ENCODE data around the gene OIT3. TPM values are rescaled to one million over a fixed set of nuclear protein-coding genes. Genes with fewer than 3 reads are reported as not detected.

The OIT3 gene
- total RNA-seq, 1 experiment from 2014 or later, result 1.4 TPM

DNA sequence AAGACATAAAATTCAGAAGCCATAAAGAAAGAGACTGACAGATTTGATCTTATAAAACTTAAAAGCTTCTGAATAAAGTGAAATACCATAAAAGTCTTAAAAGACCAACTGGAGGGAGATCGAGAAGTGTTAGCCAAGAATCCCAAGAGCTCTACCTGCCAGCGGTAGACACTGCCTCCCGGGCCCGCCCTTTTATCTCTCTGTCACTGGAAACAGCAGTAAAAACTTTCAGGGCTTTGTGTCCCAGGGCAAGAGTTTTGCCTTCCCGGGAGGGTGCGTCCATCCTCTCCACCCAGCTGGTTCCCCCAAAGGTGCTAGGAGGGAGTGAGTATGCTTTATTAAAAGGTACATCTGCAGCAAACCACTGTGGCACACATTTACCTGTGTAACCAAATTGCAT, 55.2 kb downstream of the OIT3 start:
- BruUV-seq (replicated peaks), result no TSS peak
- no peak overlapping the region for H3K4me3 Mint-ChIP-seq (ENCODE audit: low read depth, unreplicated experiment)
- no peak overlapping the region for H3K27ac Mint-ChIP-seq (ENCODE audit: unreplicated experiment)
- intact Hi-C loops (cut with micrococcal nuclease; ENCODE audit: unreplicated experiment), result no loop called here
- TF ChIP-seq, protein P1, sequence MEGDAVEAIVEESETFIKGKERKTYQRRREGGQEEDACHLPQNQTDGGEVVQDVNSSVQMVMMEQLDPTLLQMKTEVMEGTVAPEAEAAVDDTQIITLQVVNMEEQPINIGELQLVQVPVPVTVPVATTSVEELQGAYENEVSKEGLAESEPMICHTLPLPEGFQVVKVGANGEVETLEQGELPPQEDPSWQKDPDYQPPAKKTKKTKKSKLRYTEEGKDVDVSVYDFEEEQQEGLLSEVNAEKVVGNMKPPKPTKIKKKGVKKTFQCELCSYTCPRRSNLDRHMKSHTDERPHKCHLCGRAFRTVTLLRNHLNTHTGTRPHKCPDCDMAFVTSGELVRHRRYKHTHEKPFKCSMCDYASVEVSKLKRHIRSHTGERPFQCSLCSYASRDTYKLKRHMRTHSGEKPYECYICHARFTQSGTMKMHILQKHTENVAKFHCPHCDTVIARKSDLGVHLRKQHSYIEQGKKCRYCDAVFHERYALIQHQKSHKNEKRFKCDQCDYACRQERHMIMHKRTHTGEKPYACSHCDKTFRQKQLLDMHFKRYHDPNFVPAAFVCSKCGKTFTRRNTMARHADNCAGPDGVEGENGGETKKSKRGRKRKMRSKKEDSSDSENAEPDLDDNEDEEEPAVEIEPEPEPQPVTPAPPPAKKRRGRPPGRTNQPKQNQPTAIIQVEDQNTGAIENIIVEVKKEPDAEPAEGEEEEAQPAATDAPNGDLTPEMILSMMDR (IDR thresholded peaks at IDR 0.05; ENCODE audit: unreplicated experiment), result no peak
- H3K36me3 Mint-ChIP-seq (ENCODE audit: insufficient read depth, unreplicated experiment), result no peaks in the 10 kb centered on the region
- CTCF ChIA-PET, result no interaction called here
- H3K9me3 Mint-ChIP-seq (ENCODE audit: low read depth, unreplicated experiment), result no peaks in the 10 kb centered on the region
- no peaks in the 10 kb centered on the region for H3K27me3 Mint-ChIP-seq (ENCODE audit: unreplicated experiment)
- DNase-seq, result no peak
- no peaks in the 10 kb centered on the region for H3K4me1 Mint-ChIP-seq (ENCODE audit: low read depth, unreplicated experiment)

DNA sequence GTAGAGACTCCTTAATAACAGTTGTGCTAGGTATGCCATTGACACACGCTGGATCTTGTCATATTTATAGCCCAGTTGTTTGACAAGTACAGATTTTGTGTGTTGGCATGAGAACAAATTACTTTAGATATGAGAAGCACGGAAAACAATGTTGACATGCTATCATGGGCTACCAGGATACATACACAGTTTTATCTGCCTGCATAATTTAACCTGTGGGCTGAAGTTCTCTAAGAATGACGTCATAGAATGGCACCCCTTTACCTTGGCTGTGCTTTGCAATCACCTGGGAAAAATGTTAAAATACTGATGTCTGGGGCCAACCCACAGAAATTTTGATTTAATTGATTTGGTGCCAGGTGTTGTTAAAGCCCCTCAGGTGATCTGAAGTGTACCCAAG, 58.2 kb downstream of the OIT3 start:
- TF ChIP-seq, protein P1 (IDR thresholded peaks at IDR 0.05; ENCODE audit: unreplicated experiment), result no peak
- Mint-ChIP-seq H3K9me3 (ENCODE audit: low read depth, unreplicated experiment) (no peaks in the 10 kb centered on the region), H3K27me3 (ENCODE audit: unreplicated experiment) (no peaks in the 10 kb centered on the region), H3K27ac (ENCODE audit: unreplicated experiment) (no peak overlapping the region), H3K4me1 (ENCODE audit: low read depth, unreplicated experiment) (no peaks in the 10 kb centered on the region), H3K36me3 (ENCODE audit: insufficient read depth, unreplicated experiment) (no peaks in the 10 kb centered on the region), H3K4me3 (ENCODE audit: low read depth, unreplicated experiment) (no peak overlapping the region)
- no TSS peak for BruUV-seq (replicated peaks)
- intact Hi-C loops (cut with micrococcal nuclease; ENCODE audit: unreplicated experiment), result no loop called here
- CTCF ChIA-PET, result interaction anchor here (0.7 kb wide), 1 partner anchor 73 kb away, joined by 6 read pairs; no protein-coding TSS in a partner anchor
- no peak for DNase-seq

DNA sequence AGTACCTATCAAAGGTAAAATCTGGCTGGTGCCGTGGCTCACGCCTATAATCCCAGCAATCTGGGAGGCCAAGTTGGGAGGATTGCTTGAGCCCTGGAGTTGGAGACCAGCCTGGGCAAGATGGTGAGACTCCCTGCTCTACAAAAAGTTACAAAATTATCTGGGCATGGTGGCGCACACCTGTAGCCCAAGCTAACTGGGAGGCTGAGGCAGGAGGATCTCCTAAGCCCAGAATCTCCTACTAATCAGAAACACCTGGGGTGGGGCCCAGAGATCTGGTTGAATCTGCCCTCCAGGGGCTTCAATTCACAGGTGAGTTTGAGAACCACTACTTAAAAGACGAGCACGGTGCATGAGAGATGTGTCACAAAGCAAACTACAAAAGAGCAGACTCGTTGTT, 58.6 kb downstream of the OIT3 start:
- Mint-ChIP-seq H3K4me3 (ENCODE audit: low read depth, unreplicated experiment) (no peak overlapping the region), H3K27ac (ENCODE audit: unreplicated experiment) (no peak overlapping the region)

DNA sequence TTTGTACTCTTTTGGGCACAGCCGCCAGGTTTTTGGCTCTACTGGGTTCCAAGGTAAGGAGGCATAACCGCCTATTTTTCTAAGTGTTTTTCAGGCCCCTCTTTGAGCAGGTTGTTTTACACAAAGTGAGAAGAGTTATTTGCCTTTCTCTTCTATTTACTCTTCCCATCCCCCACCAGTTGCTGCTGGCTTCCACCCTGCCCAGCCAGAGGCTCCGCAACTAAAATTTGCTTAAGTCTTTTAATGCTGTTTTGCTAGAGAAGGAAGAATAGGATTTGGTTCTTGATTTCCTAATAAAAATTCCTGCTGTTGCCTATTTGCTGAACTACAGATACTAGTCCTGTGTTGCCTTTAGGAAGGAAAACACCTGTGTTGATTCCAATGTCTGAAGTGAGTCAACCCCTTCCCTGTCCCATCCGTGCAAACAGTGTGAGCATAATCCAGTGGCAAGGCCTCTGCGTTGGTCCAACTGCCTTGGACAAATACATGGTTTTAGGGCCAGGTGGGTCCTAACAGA, 59.2 kb downstream of the OIT3 start:
- no peak overlapping the region for H3K4me3 Mint-ChIP-seq (ENCODE audit: low read depth, unreplicated experiment)
- DNase-seq, result no peak
- CTCF ChIA-PET, result no interaction called here
- intact Hi-C loops (cut with micrococcal nuclease; ENCODE audit: unreplicated experiment), result no loop called here
- H3K4me1 Mint-ChIP-seq (ENCODE audit: low read depth, unreplicated experiment), result no peaks in the 10 kb centered on the region
- H3K9me3 Mint-ChIP-seq (ENCODE audit: low read depth, unreplicated experiment), result no peaks in the 10 kb centered on the region
- TF ChIP-seq, protein P1 (IDR thresholded peaks at IDR 0.05; ENCODE audit: unreplicated experiment), result no peak
- H3K27me3 Mint-ChIP-seq (ENCODE audit: unreplicated experiment), result no peaks in the 10 kb centered on the region
- H3K36me3 Mint-ChIP-seq (ENCODE audit: insufficient read depth, unreplicated experiment), result no peaks in the 10 kb centered on the region
- H3K27ac Mint-ChIP-seq (ENCODE audit: unreplicated experiment), result no peak overlapping the region
- BruUV-seq (replicated peaks), result no TSS peak

More for the DNA sequence above, 58.6 kb downstream of the OIT3 start:
- H3K4me1 Mint-ChIP-seq (ENCODE audit: low read depth, unreplicated experiment), result no peaks in the 10 kb centered on the region
- intact Hi-C loops (cut with micrococcal nuclease; ENCODE audit: unreplicated experiment), result no loop called here
- CTCF ChIA-PET, result no interaction called here
- no peaks in the 10 kb centered on the region for H3K27me3 Mint-ChIP-seq (ENCODE audit: unreplicated experiment)
- TF ChIP-seq, protein P1 (IDR thresholded peaks at IDR 0.05; ENCODE audit: unreplicated experiment), result no peak
- no peaks in the 10 kb centered on the region for H3K36me3 Mint-ChIP-seq (ENCODE audit: insufficient read depth, unreplicated experiment)
- DNase-seq, result no peak
- no TSS peak for BruUV-seq (replicated peaks)
- H3K9me3 Mint-ChIP-seq (ENCODE audit: low read depth, unreplicated experiment), result no peaks in the 10 kb centered on the region
